ENCODE results near the gene CHRNB1.
"Not testable (repeated sequence)": the region's sequence is repeated elsewhere in the genome, so short reads cannot be mapped to it uniquely, and the experiment has no call there.

CHRNB1 gene

GRCh38 chr17:7464081-7464480 lies 19.2 kb downstream of the CHRNB1 start:
- Histone ChIP-seq H3K9ac (ENCODE audit: low read depth, low read length) (no peak overlapping the region), H3K27me3 (ENCODE audit: control insufficient read depth, insufficient read depth, low read length) (no peaks in the 10 kb centered on the region), H3K4me1 (ENCODE audit: control insufficient read depth, insufficient read depth, low read length) (peaks cover 18% of the 10 kb centered on the region), H3K9me3 (replicated peaks; ENCODE audit: low read length) (no peaks in the 10 kb centered on the region), H3K36me3 (ENCODE audit: insufficient read depth, low read length) (peaks cover 36% of the 10 kb centered on the region), H3K4me3 (ENCODE audit: low read length) (no peak overlapping the region), H3K4me2 (ENCODE audit: low read length) (no peak overlapping the region)

GRCh38 chr17:7465597-7466275 lies 20.9 kb downstream of the CHRNB1 start:
- H3K9me3 ChIP-seq (replicated peaks; ENCODE audit: low read length): no peaks in the 10 kb centered on the region
- H3K4me1 ChIP-seq (ENCODE audit: control insufficient read depth, insufficient read depth, low read length): peaks cover 18% of the 10 kb centered on the region
- peak overlapping the region; percentile 51 for H3K9ac ChIP-seq (ENCODE audit: low read depth, low read length)
- no peak overlapping the region for H3K4me3 ChIP-seq (ENCODE audit: low read length)
- H3K4me2 ChIP-seq (ENCODE audit: low read length): no peak overlapping the region
- H3K36me3 ChIP-seq (ENCODE audit: insufficient read depth, low read length): peaks cover 36% of the 10 kb centered on the region
- H3K27me3 ChIP-seq (ENCODE audit: control insufficient read depth, insufficient read depth, low read length): no peaks in the 10 kb centered on the region

GRCh38 chr17:7466318-7466638 lies 21.4 kb downstream of the CHRNB1 start:
- no peaks in the 10 kb centered on the region for H3K27me3 ChIP-seq (ENCODE audit: control insufficient read depth, insufficient read depth, low read length)
- peak overlapping the region; percentile 65 for H3K4me2 ChIP-seq (ENCODE audit: low read length)
- H3K4me3 ChIP-seq (ENCODE audit: low read length): peak overlapping the region; percentile 54
- H3K9ac ChIP-seq (ENCODE audit: low read depth, low read length): peak overlapping the region; percentile 51
- H3K9me3 ChIP-seq (replicated peaks; ENCODE audit: low read length): no peaks in the 10 kb centered on the region
- peaks cover 18% of the 10 kb centered on the region for H3K4me1 ChIP-seq (ENCODE audit: control insufficient read depth, insufficient read depth, low read length)
- peaks cover 36% of the 10 kb centered on the region for H3K36me3 ChIP-seq (ENCODE audit: insufficient read depth, low read length)

GRCh38 chr17:7466639-7467341 lies 21.9 kb downstream of the CHRNB1 start:
- Histone ChIP-seq H3K36me3 (ENCODE audit: insufficient read depth, low read length) (peaks cover 36% of the 10 kb centered on the region), H3K4me2 (ENCODE audit: low read length) (peak overlapping the region; percentile 65), H3K9ac (ENCODE audit: low read depth, low read length) (peak overlapping the region; percentile 51), H3K4me3 (ENCODE audit: low read length) (peak overlapping the region; percentile 54), H3K4me1 (ENCODE audit: control insufficient read depth, insufficient read depth, low read length) (peaks cover 18% of the 10 kb centered on the region), H3K9me3 (replicated peaks; ENCODE audit: low read length) (no peaks in the 10 kb centered on the region), H3K27me3 (ENCODE audit: control insufficient read depth, insufficient read depth, low read length) (no peaks in the 10 kb centered on the region)

- Histone ChIP-seq H3K27me3 (ENCODE audit: control insufficient read depth, insufficient read depth, low read length) (no peaks in the 10 kb centered on the region), H3K4me3 (ENCODE audit: low read length) (no peak overlapping the region), H3K36me3 (ENCODE audit: insufficient read depth, low read length) (peaks cover 29% of the 10 kb centered on the region), H3K9me3 (replicated peaks; ENCODE audit: low read length) (no peaks in the 10 kb centered on the region), H3K9ac (ENCODE audit: low read depth, low read length) (no peak overlapping the region), H3K4me2 (ENCODE audit: low read length) (no peak overlapping the region), H3K4me1 (ENCODE audit: control insufficient read depth, insufficient read depth, low read length) (peaks cover 18% of the 10 kb centered on the region)
Measured at GRCh38 chr17:7467498-7467897, 22.6 kb downstream of the CHRNB1 start.

GRCh38 chr17:7468290-7468689 lies 23.4 kb downstream of the CHRNB1 start:
- Histone ChIP-seq H3K27me3 (ENCODE audit: control insufficient read depth, insufficient read depth, low read length) (no peaks in the 10 kb centered on the region), H3K9me3 (replicated peaks; ENCODE audit: low read length) (no peaks in the 10 kb centered on the region), H3K4me2 (ENCODE audit: low read length) (no peak overlapping the region), H3K9ac (ENCODE audit: low read depth, low read length) (no peak overlapping the region), H3K36me3 (ENCODE audit: insufficient read depth, low read length) (peaks cover 21% of the 10 kb centered on the region), H3K4me3 (ENCODE audit: low read length) (no peak overlapping the region), H3K4me1 (ENCODE audit: control insufficient read depth, insufficient read depth, low read length) (peaks cover 18% of the 10 kb centered on the region)

- Histone ChIP-seq H3K27me3 (ENCODE audit: control insufficient read depth, insufficient read depth, low read length) (no peaks in the 10 kb centered on the region), H3K9ac (ENCODE audit: low read depth, low read length) (no peak overlapping the region), H3K4me2 (ENCODE audit: low read length) (no peak overlapping the region), H3K9me3 (replicated peaks; ENCODE audit: low read length) (no peaks in the 10 kb centered on the region), H3K36me3 (ENCODE audit: insufficient read depth, low read length) (peaks cover 16% of the 10 kb centered on the region), H3K4me3 (ENCODE audit: low read length) (no peak overlapping the region), H3K4me1 (ENCODE audit: control insufficient read depth, insufficient read depth, low read length) (peaks cover 18% of the 10 kb centered on the region)
Measured at GRCh38 chr17:7468804-7469389, 24.0 kb downstream of the CHRNB1 start.

- H3K4me2 ChIP-seq (ENCODE audit: low read length); H3K9me3 ChIP-seq (replicated peaks; ENCODE audit: low read length); H3K27me3 ChIP-seq (ENCODE audit: control insufficient read depth, insufficient read depth, low read length); H3K9ac ChIP-seq (ENCODE audit: low read depth, low read length); H3K4me3 ChIP-seq (ENCODE audit: low read length): not testable (repeated sequence)
- H3K4me1 ChIP-seq (ENCODE audit: control insufficient read depth, insufficient read depth, low read length): peaks cover 18% of the 10 kb centered on the region
- peaks cover 16% of the 10 kb centered on the region for H3K36me3 ChIP-seq (ENCODE audit: insufficient read depth, low read length)
Measured at GRCh38 chr17:7469843-7470242, 25.0 kb downstream of the CHRNB1 start.

- not testable (repeated sequence) for H3K27me3 ChIP-seq (ENCODE audit: control insufficient read depth, insufficient read depth, low read length); H3K9ac ChIP-seq (ENCODE audit: low read depth, low read length); H3K9me3 ChIP-seq (replicated peaks; ENCODE audit: low read length); H3K4me3 ChIP-seq (ENCODE audit: low read length); H3K4me2 ChIP-seq (ENCODE audit: low read length)
- H3K4me1 ChIP-seq (ENCODE audit: control insufficient read depth, insufficient read depth, low read length): peaks cover 18% of the 10 kb centered on the region
- H3K36me3 ChIP-seq (ENCODE audit: insufficient read depth, low read length): peaks cover 14% of the 10 kb centered on the region
Measured at GRCh38 chr17:7470457-7470973, 25.7 kb downstream of the CHRNB1 start.

GRCh38 chr17:7471729-7472128 lies 26.9 kb downstream of the CHRNB1 start:
- H3K4me1 ChIP-seq (ENCODE audit: control insufficient read depth, insufficient read depth, low read length): peaks cover 20% of the 10 kb centered on the region
- H3K9ac ChIP-seq (ENCODE audit: low read depth, low read length): no peak overlapping the region
- H3K9me3 ChIP-seq (replicated peaks; ENCODE audit: low read length): no peaks in the 10 kb centered on the region
- peaks cover 11% of the 10 kb centered on the region for H3K36me3 ChIP-seq (ENCODE audit: insufficient read depth, low read length)
- H3K27me3 ChIP-seq (ENCODE audit: control insufficient read depth, insufficient read depth, low read length): no peaks in the 10 kb centered on the region
- no peak overlapping the region for H3K4me3 ChIP-seq (ENCODE audit: low read length)
- H3K4me2 ChIP-seq (ENCODE audit: low read length): no peak overlapping the region

GRCh38 chr17:7474767-7475166 lies 29.9 kb downstream of the CHRNB1 start:
- not testable (repeated sequence) for H3K27me3 ChIP-seq (ENCODE audit: control insufficient read depth, insufficient read depth, low read length); H3K4me2 ChIP-seq (ENCODE audit: low read length); H3K9ac ChIP-seq (ENCODE audit: low read depth, low read length); H3K36me3 ChIP-seq (ENCODE audit: insufficient read depth, low read length); H3K4me3 ChIP-seq (ENCODE audit: low read length); H3K9me3 ChIP-seq (replicated peaks; ENCODE audit: low read length)
- peaks cover 34% of the 10 kb centered on the region for H3K4me1 ChIP-seq (ENCODE audit: control insufficient read depth, insufficient read depth, low read length)
